GM21526 (cell line): ENCODE results near the gene GPRIN3.
"Not testable (repeated sequence)": the region's sequence is repeated elsewhere in the genome, so short reads cannot be mapped to it uniquely, and the experiment has no call there.

ENCODE experiments used
- ATAC-seq: cut with Tn5 transposase; IDR thresholded peaks from one replicate; pipeline ENCODE4 v1.9.1; 2021; ENCODE audit warnings: moderate library complexity; ENCODE audit not compliant: unreplicated experiment, low FRiP score

The GPRIN3 gene

DNA sequence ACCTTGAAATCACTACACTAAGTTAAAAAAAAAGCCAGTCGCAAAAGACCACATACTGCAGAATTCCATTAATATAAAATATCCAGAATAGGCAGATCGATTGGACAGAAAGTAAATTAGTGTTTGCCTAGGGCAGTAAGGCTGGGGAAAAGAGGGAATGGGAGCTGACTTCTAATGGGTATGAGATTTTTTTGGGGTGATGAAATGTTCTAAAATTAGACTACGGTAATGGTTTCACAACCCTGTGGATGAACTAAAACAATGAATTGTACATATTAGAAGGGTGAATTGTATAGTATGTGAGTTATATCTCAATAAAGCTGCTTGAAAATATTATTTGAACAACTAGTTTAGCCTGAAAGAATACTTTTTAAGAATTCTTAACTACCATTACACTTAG is 6.7 kb upstream of the GPRIN3 start:
- ATAC-seq = no peak

- ATAC-seq = no peak
These were observed 4.5 kb upstream of the GPRIN3 start for GRCh38 chr4:89312066-89312465.

DNA sequence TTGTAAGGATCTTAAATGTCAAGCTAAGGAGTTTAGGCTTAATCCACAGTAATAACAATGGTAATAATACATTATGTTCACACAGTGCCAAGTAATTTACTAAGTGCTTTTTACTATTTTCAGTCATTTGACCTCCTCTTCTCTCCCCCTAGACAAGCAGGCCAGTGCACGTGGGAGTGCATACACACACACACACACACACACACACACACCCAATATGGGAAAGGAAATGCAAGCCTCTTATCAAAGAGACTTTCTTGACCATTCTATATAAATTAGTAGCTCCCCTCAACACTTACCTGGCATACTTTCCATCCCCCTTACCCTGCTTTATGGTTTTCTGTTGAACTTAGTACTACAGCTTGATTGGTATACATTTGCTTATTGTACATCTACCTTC is 3.8 kb upstream of the GPRIN3 start:
- no peak for ATAC-seq

DNA sequence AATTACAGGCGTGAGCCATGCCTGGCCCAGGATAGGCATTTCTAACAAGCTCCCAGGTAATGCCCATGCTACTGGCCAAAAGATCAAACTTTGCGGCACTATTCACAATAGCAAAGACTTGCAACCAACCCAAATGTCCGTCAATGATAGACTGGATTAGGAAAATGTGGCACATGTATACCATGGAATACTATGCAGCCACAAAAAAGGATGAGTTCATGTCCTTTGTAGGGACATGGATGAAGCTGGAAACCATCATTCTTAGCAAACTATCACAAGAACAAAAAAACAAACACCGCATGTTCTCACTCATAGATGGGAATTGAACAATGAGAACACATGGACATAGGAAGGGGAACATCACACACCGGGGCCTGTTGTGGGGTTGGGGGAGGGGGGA is 1.6 kb upstream of the GPRIN3 start:
- ATAC-seq = not testable (repeated sequence)

GRCh38 chr4:89308161-89308500 is 531 bp upstream of the GPRIN3 start:
- no peak for ATAC-seq

- ATAC-seq = no peak
These were observed 488 bp downstream of the GPRIN3 start for GRCh38 chr4:89307178-89307445.

- ATAC-seq = no peak
These were observed 968 bp downstream of the GPRIN3 start for GRCh38 chr4:89306486-89307177.

GRCh38 chr4:89305712-89306437 is 1.7 kb downstream of the GPRIN3 start:
- ATAC-seq = no peak

- ATAC-seq = no peak
These were observed 2.6 kb downstream of the GPRIN3 start for GRCh38 chr4:89305028-89305427.

GRCh38 chr4:89303814-89304388 is 3.7 kb downstream of the GPRIN3 start:
- no peak for ATAC-seq

GRCh38 chr4:89303177-89303576 is 4.4 kb downstream of the GPRIN3 start:
- no peak for ATAC-seq

DNA sequence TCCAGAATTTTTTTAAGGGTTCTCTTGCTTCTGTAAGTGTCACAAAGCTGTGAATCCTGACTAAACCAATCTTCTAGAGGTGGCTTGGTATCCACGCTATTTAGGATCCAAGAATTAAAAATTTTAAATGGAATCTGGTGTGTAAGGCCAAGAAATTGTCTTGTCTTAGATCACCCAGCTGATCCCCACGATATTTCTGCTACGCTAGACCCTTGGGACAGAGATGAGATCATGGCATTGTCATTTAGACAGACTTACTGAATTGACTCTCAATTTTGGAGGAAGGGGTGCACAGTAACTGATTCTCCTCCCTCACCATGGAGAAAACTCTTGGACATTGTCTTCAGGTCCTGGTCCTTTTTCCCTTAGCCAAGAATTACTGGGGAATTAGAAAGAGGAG is 5.7 kb downstream of the GPRIN3 start:
- ATAC-seq = no peak

- ATAC-seq = no peak
These were observed 6.6 kb downstream of the GPRIN3 start for GRCh38 chr4:89301003-89301402.

DNA sequence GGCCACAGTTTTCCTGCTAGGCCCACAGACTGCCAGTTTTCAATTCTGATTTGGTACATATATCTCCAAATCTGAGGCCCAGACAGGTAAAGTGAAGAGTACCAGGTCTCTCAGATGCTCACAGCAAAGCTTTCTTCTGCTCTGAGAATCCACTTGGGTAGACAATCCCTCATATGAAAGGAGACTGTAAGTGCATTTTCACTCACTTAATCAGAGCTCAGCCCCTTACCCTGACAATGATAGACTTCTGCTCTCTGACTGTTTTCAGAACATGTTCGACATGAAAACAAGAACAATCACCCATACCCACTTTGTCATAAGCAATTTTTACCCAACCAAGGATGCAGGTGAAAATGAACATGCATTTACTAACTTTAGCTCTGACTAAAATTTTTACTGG is 7.1 kb downstream of the GPRIN3 start:
- ATAC-seq = no peak

GRCh38 chr4:89300060-89300459 is 7.5 kb downstream of the GPRIN3 start:
- ATAC-seq = no peak

GRCh38 chr4:89299153-89299791 is 8.3 kb downstream of the GPRIN3 start:
- ATAC-seq = no peak

DNA sequence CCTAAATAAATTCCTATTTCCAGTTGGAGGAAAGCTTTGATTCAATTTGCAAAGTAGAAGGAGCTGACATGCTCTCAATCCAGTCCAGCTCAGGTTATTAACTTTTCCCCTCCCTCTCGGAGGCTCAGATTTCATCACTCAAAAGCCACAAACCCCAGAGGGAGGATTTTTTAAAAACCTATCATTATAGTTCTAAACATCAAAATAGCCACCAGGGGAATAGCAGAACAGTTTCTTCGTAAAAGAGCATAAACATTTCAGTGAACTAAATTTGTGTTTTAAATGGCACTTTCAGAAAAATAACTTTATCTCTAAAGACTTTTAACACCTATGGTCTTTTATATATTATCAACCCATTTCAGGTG is 8.8 kb downstream of the GPRIN3 start:
- no peak for ATAC-seq

DNA sequence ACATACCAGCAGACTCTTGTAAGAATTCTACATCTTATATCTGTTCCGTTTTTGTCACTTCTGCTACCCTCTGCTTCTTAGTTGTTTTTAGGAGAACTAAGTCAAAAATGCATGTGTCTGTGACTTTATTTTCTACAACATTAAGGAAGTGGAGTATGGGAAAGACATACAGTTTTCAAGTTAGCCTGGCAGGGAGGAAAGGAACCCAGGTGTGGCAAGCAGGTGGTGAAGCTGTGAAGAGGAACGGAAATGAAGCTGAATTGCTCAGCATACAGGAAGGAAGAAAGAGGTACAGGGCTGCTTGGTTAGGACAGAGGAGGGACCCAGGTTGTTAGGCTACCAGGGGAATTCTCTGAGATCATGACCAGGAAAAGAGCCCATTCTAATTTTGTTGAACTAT is 9.4 kb downstream of the GPRIN3 start:
- peak; percentile 45 for ATAC-seq

DNA sequence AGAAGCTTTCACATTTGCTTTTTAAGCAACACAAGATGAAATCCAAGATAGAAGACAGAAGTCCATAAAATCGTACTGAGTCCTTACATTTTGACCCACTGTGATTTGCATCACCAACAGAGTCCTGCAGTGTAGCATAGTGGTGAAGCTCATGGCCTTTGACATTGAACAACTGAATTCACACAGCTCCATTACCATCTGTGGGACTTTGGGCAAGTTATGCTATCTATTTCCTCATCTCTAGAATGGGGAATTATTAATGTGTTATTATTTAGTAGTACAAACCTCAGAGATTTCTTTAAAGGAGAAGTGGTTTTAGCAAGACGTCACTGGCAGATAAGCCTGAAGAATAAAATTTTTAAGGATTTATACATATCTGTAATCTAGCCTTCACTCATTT is 10.7 kb downstream of the GPRIN3 start:
- no peak for ATAC-seq

DNA sequence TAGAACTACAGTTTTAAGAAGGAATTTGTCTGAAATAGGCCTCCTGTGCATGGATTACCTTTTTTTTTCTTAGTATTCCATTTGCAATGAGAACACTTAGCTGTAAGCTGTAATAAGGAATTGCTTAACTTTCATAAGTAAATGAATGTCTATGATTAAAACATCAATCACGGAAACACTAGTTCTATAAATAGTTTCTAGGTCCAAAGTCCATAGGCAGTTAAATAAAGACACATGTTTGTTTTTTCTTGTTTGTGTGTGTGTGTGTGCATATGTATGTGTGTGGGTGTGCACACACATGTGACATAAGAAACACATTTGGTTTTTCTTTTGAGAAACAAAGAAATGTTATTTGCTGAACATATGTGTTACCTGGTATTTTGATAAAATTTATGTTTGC is 11.2 kb downstream of the GPRIN3 start:
- no peak for ATAC-seq

- no peak for ATAC-seq
These were observed 12.1 kb downstream of the GPRIN3 start for GRCh38 chr4:89295415-89295927.
